ENCODE results near the gene SPAG17.

DNA sequence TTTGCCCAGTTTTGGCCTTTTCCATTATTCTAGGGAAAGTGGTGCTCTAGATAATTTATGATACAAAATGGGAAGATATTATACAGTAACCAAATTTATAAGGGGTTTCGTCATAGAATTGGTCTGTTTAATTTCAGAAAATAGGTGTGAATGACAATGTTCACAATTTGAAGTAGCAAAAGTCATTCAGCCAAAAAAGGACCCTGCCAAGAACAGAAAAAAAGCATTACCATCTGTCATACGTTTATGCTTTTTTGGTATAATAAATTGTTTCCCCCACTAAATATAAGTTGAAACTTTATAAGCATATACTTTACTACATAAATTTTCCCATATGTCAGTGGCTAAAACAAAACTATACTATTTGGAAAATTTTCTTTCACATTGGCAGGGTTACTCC lies 4.5 kb upstream of the SPAG17 start:
- TF ChIP-seq BHLHE40 (IDR thresholded peaks at IDR 0.05; ENCODE audit: borderline replicate concordance) = no peak
- no peak for TF ChIP-seq LEF1 (IDR thresholded peaks at IDR 0.05; ENCODE audit: borderline replicate concordance)
- no peak for TF ChIP-seq SP1 (IDR thresholded peaks at IDR 0.05)
- TF ChIP-seq FOXK2 (IDR thresholded peaks at IDR 0.05) = no peak
- no peak for TF ChIP-seq CTBP1 (IDR thresholded peaks at IDR 0.05; ENCODE audit: borderline replicate concordance)
- TF ChIP-seq NFRKB (IDR thresholded peaks at IDR 0.05) = no peak
- TF ChIP-seq ZNF384 (IDR thresholded peaks at IDR 0.05) = no peak
- no peak for TF ChIP-seq FOXA1 (IDR thresholded peaks at IDR 0.05)
- no peak for TF ChIP-seq TARDBP (IDR thresholded peaks at IDR 0.05)
- TF ChIP-seq HDGF (IDR thresholded peaks at IDR 0.05; ENCODE audit: borderline replicate concordance) = no peak
- TF ChIP-seq, protein P1, sequence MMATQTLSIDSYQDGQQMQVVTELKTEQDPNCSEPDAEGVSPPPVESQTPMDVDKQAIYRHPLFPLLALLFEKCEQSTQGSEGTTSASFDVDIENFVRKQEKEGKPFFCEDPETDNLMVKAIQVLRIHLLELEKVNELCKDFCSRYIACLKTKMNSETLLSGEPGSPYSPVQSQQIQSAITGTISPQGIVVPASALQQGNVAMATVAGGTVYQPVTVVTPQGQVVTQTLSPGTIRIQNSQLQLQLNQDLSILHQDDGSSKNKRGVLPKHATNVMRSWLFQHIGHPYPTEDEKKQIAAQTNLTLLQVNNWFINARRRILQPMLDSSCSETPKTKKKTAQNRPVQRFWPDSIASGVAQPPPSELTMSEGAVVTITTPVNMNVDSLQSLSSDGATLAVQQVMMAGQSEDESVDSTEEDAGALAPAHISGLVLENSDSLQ (IDR thresholded peaks at IDR 0.05) = no peak
- TF ChIP-seq ELF4 (IDR thresholded peaks at IDR 0.05) = no peak
